Parathyroid adenoma (tissue), 2 donors: ENCODE measurements around the gene FRAS1.

ENCODE experiments used
- H2AFZ ChIP-seq: fragments of 300-600 bp; sonication (generic); one replicate; pipeline ENCODE4 v1.7.0; 2017; ENCODE audit warnings: antibody characterized with exemption, mild to moderate bottlenecking
- H3K27ac ChIP-seq: fragments of 300-600 bp; sonication (generic); one replicate; pipeline ENCODE4 v1.7.0; 2017
- H3K27me3 ChIP-seq: fragments of 300-600 bp; sonication (generic); one replicate; pipeline ENCODE4 v1.7.0; 2017; ENCODE audit warnings: low read length; ENCODE audit not compliant: control insufficient read depth, insufficient read depth
- H3K36me3 ChIP-seq: fragments of 300-600 bp; sonication (generic); one replicate; pipeline ENCODE4 v1.7.0; 2017; ENCODE audit warnings: low read length; ENCODE audit not compliant: control insufficient read depth, insufficient read depth
- H3K4me1 ChIP-seq: fragments of 300-600 bp; sonication (generic); one replicate; pipeline ENCODE4 v1.7.0; 2017; ENCODE audit warnings: control low read depth
- H3K4me2 ChIP-seq: fragments of 300-600 bp; sonication (generic); one replicate; pipeline ENCODE4 v1.7.0; 2017; ENCODE audit warnings: low read length
- H3K4me3 ChIP-seq: fragments of 300-600 bp; sonication (generic); one replicate; pipeline ENCODE4 v1.7.0; 2017; ENCODE audit warnings: low read depth, low read length
- H3K79me2 ChIP-seq: fragments of 300-600 bp; sonication (generic); one replicate; pipeline ENCODE4 v1.7.0; 2017; ENCODE audit warnings: control low read depth
- H3K9ac ChIP-seq: fragments of 300-600 bp; sonication (generic); one replicate; pipeline ENCODE4 v1.7.0; 2017; ENCODE audit warnings: mild to moderate bottlenecking
- H3K9me3 ChIP-seq: fragments of 300-600 bp; sonication (generic); one replicate; pipeline ENCODE4 v1.7.0; 2017; ENCODE audit warnings: low read length; ENCODE audit not compliant: control insufficient read depth
- TF ChIP-seq, protein P1 (sequence below): fragments of 300-600 bp; sonication (generic); IDR thresholded peaks from one replicate; pipeline ENCODE4 v1.7.0; 2017; ENCODE audit warnings: antibody characterized with exemption, mild to moderate bottlenecking
- donor health status: primary hyperparathyroidism.

Gene FRAS1

DNA sequence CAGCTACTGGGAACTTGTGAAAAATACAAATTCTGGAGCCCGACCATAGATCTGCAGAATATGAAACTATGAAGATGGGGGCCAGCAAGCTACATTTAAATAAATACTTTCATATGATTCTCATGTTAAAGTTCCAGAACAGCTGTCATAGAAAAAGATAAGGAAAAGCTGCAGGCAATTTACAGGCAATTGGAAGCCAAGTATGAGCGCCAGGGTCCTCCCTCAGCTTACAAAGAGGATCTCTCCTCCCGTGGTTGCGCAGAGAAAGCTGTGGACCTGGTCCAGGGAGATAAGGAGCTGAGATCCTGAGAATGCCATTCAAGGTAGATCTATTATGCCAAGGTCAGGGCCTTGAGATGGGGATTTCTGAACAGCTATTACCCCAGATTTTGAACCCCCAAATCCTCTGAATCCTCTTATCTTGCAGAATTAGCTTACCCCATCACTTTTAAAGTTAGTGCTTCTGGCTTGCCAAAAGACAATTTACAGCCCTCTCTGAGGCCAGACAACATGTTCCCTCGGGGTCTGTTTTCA lies 25.6 kb upstream of the FRAS1 start:
- TF ChIP-seq, protein P1, sequence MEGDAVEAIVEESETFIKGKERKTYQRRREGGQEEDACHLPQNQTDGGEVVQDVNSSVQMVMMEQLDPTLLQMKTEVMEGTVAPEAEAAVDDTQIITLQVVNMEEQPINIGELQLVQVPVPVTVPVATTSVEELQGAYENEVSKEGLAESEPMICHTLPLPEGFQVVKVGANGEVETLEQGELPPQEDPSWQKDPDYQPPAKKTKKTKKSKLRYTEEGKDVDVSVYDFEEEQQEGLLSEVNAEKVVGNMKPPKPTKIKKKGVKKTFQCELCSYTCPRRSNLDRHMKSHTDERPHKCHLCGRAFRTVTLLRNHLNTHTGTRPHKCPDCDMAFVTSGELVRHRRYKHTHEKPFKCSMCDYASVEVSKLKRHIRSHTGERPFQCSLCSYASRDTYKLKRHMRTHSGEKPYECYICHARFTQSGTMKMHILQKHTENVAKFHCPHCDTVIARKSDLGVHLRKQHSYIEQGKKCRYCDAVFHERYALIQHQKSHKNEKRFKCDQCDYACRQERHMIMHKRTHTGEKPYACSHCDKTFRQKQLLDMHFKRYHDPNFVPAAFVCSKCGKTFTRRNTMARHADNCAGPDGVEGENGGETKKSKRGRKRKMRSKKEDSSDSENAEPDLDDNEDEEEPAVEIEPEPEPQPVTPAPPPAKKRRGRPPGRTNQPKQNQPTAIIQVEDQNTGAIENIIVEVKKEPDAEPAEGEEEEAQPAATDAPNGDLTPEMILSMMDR = no peak
- Histone ChIP-seq H3K4me3 (no peak overlapping the region), H3K9ac (no peak overlapping the region), H3K27me3 (no peaks in the 10 kb centered on the region), H3K79me2 (no peaks in the 10 kb centered on the region), H3K36me3 (no peaks in the 10 kb centered on the region), H2AFZ (no peak overlapping the region), H3K4me2 (no peak overlapping the region), H3K27ac (no peak overlapping the region), H3K9me3 (no peaks in the 10 kb centered on the region), H3K4me1 (no peaks in the 10 kb centered on the region)

DNA sequence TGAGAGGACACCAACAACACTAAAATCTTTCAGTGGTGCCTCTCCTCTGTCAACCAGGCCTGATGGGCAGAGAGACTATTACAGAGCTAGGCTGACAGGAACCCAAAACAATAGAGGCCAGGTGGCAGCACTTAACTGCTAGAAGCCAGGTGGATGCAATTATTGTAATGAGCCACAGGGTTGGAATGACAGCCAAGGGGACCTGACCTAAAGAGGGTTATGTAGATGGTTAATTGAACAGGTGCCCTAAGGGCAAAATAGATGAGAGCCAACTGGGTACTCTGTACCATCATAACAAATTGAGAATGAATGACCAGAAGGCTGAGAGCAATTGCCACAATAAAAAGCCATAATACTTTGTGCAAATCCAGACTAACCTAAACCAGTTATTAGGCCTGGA lies 24.7 kb upstream of the FRAS1 start:
- H3K36me3 ChIP-seq = no peaks in the 10 kb centered on the region

DNA sequence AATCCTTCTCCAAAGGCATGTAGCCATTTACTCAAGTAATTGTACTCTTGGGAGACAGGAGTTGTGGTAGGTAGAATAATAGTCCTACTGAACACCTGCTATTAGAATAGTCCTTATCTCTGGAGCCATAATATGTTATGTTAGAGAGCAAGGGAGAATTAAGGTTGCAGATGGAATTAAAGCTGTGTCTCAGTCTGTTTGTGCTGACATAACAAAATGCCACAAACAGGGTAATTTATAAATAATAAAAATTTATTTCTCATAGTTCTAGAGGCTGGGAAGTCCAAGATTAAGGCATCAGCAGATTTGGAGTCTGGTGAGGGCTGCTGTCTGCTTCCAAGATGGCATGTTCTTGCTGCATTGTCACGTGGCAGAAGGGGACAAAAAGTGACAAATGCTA lies 24.2 kb upstream of the FRAS1 start:
- no peaks in the 10 kb centered on the region for H3K4me1 ChIP-seq
- H3K4me2 ChIP-seq = no peak overlapping the region
- no peaks in the 10 kb centered on the region for H3K36me3 ChIP-seq
- no peak overlapping the region for H3K9ac ChIP-seq
- TF ChIP-seq, protein P1 = no peak
- no peak overlapping the region for H3K27ac ChIP-seq
- no peak overlapping the region for H2AFZ ChIP-seq
- no peaks in the 10 kb centered on the region for H3K9me3 ChIP-seq
- no peaks in the 10 kb centered on the region for H3K27me3 ChIP-seq
- H3K4me3 ChIP-seq = no peak overlapping the region
- H3K79me2 ChIP-seq = no peaks in the 10 kb centered on the region

More for the DNA sequence above, 24.7 kb upstream of the FRAS1 start:
- Histone ChIP-seq H3K27ac (no peak overlapping the region), H3K4me3 (no peak overlapping the region), H3K79me2 (no peaks in the 10 kb centered on the region), H3K27me3 (no peaks in the 10 kb centered on the region), H3K4me2 (no peak overlapping the region), H3K9me3 (no peaks in the 10 kb centered on the region), H2AFZ (no peak overlapping the region), H3K9ac (no peak overlapping the region), H3K4me1 (no peaks in the 10 kb centered on the region)
- TF ChIP-seq, protein P1 = no peak

DNA sequence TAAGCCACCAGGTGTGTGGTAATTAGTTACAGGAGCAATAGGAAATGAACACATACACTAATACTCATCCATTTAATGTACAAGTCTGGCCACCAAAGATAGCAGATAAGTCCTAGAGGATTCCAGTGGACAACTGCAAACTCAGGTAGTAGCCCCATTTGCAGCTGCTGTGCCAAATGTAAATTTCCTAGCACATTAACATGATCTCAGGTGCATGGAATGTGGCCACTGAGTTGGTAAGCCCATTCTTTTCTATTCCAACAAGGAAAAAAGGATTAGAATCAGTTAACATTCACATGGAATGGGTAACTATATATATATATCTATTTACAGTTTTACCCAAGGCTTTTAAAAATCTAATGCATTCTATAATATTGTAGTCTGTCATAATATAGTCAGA lies 23.3 kb upstream of the FRAS1 start:
- H3K4me1 ChIP-seq = no peaks in the 10 kb centered on the region
- TF ChIP-seq, protein P1 = no peak
- no peaks in the 10 kb centered on the region for H3K9me3 ChIP-seq
- no peak overlapping the region for H3K9ac ChIP-seq
- H3K79me2 ChIP-seq = no peaks in the 10 kb centered on the region
- H3K27ac ChIP-seq = no peak overlapping the region
- H3K36me3 ChIP-seq = no peaks in the 10 kb centered on the region
- H3K4me3 ChIP-seq = no peak overlapping the region
- no peak overlapping the region for H3K4me2 ChIP-seq
- H2AFZ ChIP-seq = no peak overlapping the region
- H3K27me3 ChIP-seq = no peaks in the 10 kb centered on the region

DNA sequence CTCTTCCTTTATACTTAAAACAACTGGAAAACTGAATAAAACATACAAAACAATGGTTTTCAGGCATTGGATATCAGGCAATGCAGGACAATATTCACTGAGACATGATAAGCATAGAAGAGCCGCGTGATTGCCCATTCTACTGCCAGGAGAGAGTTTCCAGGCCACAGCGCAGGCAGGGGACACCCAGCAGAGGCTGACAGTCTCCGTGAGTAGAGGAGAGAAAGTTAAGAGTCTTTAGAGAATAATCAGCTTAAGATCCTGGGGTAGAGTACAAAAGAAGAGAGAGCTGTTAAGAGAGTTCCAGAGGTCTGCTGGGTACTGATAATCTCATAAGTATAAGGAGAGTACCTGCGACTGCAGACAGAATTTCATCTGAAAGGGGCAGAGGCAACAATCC lies 18.4 kb upstream of the FRAS1 start:
- H3K79me2 ChIP-seq = no peaks in the 10 kb centered on the region
- H3K4me3 ChIP-seq = no peak overlapping the region
- no peak overlapping the region for H3K9ac ChIP-seq
- H3K27me3 ChIP-seq = no peaks in the 10 kb centered on the region
- no peak overlapping the region for H3K27ac ChIP-seq
- no peak overlapping the region for H2AFZ ChIP-seq
- no peaks in the 10 kb centered on the region for H3K36me3 ChIP-seq
- peaks cover 6% of the 10 kb centered on the region for H3K9me3 ChIP-seq
- TF ChIP-seq, protein P1 = no peak
- no peaks in the 10 kb centered on the region for H3K4me1 ChIP-seq
- no peak overlapping the region for H3K4me2 ChIP-seq
